H1 (cell line): ENCODE results near the gene ASCL5. TPM values are rescaled to one million over a fixed set of nuclear protein-coding genes. Genes with fewer than 3 reads are reported as not detected.

Experiments
- CTCF ChIA-PET: fragments of 300-600 bp; sonication (Branson Sonifier 250); formaldehyde crosslinking; loops from one replicate; lab custom pipeline; 2021; ENCODE audit not compliant: partially characterized antibody; lab: Charles Lee
- POLR2A ChIA-PET: fragments of 300-600 bp; sonication (Branson Sonifier 250); formaldehyde crosslinking; loops from one replicate; lab custom pipeline; 2021; ENCODE audit warnings: inconsistent platforms; ENCODE audit not compliant: partially characterized antibody; lab: Charles Lee
- DNase-seq, 2 experiments: peaks; one replicate each; pipeline versions ENCODE4 v3.0.0 to v3.0.0-alpha.2; 2010 to 2022; ENCODE audit warnings: low spot score in 2 of 2, low read depth in 1 of 2, mixed read lengths in 1 of 2
- FAIRE-seq: peaks from 2 replicates; lab custom pipeline; 2011; peaks lifted over from hg19 to GRCh38; lab: Jason Lieb, UNC
- H2AFZ ChIP-seq: 2 replicates; pipeline ENCODE4 v1.8.1; 2012; ENCODE audit warnings: low read length, inconsistent platforms
- H2AK5ac ChIP-seq: 2 replicates; pipeline ENCODE4 v1.6.1; 2013; ENCODE audit warnings: low read depth, low read length
- H2BK120ac ChIP-seq: replicated peaks from 2 replicates; pipeline ENCODE3; 2013; ENCODE audit warnings: low read depth, low read length, inconsistent platforms
- H2BK12ac ChIP-seq: 2 replicates; pipeline ENCODE4 v1.6.1; 2013; ENCODE audit warnings: low read depth, low read length
- H2BK15ac ChIP-seq: 2 replicates; pipeline ENCODE4 v1.6.1; 2013; ENCODE audit warnings: low read length
- H2BK20ac ChIP-seq: 2 replicates; pipeline ENCODE4 v1.6.1; 2013; ENCODE audit warnings: low read length
- H2BK5ac ChIP-seq: 2 replicates; pipeline ENCODE4 v1.6.1; 2013; ENCODE audit warnings: low read depth, low read length
- H3K14ac ChIP-seq: 2 replicates; pipeline ENCODE4 v1.6.1; 2013; ENCODE audit warnings: inconsistent platforms; ENCODE audit not compliant: insufficient read length
- H3K18ac ChIP-seq: 2 replicates; pipeline ENCODE4 v1.6.1; 2013; ENCODE audit warnings: low read length; ENCODE audit errors: extremely low read depth
- H3K23ac ChIP-seq: 2 replicates; pipeline ENCODE4 v1.6.1; 2013; ENCODE audit warnings: inconsistent platforms; ENCODE audit not compliant: insufficient read length
- H3K23me2 ChIP-seq: 2 replicates; pipeline ENCODE4 v1.6.1; 2013; ENCODE audit warnings: low read depth, low read length
- H3K27ac ChIP-seq: 2 replicates; pipeline ENCODE4 v1.6.1; 2011; ENCODE audit warnings: low read depth, low read length, inconsistent platforms
- H3K27me3 ChIP-seq, 4 experiments: replicated peaks in 1 of 4; 1 replicate in 1 of 4; 2 replicates in 3 of 4; pipeline versions ENCODE4 v1.6.1 to v1.8.1; 2011 to 2013; ENCODE audit warnings: low read length in 3 of 4, mild to moderate bottlenecking in 3 of 4, inconsistent platforms in 2 of 4, mixed read lengths in 2 of 4, moderate library complexity in 1 of 4; ENCODE audit not compliant: control insufficient read depth in 3 of 4, insufficient read depth in 3 of 4; ENCODE audit errors: extremely low read depth in 1 of 4
- H3K36me3 ChIP-seq, 4 experiments: 2 replicates each; pipeline versions ENCODE4 v1.6.1 to v1.8.1; 2011 to 2013; ENCODE audit warnings: mild to moderate bottlenecking in 4 of 4, low read length in 3 of 4, moderate library complexity in 2 of 4, control low read depth in 1 of 4, inconsistent platforms in 1 of 4; ENCODE audit not compliant: insufficient read depth in 4 of 4, control insufficient read depth in 2 of 4
- H3K4ac ChIP-seq: replicated peaks from 2 replicates; pipeline ENCODE3; 2013; ENCODE audit warnings: low read length, low read depth, mixed read lengths, inconsistent platforms; ENCODE audit not compliant: insufficient read length
- H3K4me1 ChIP-seq, 4 experiments: replicated peaks in 1 of 4; 1 replicate in 1 of 4; 2 replicates in 3 of 4; pipeline versions ENCODE4 v1.6.1 to v1.8.1; 2011 to 2013; ENCODE audit warnings: low read length in 3 of 4, inconsistent platforms in 2 of 4, mixed read lengths in 1 of 4; ENCODE audit not compliant: insufficient read depth in 4 of 4, control insufficient read depth in 3 of 4
- H3K4me2 ChIP-seq, 2 experiments: 2 replicates each; pipeline versions ENCODE4 v1.6.1 to v1.8.1; 2011 to 2013; ENCODE audit warnings: low read depth in 2 of 2, low read length in 2 of 2, control low read depth in 1 of 2, inconsistent platforms in 1 of 2, mild to moderate bottlenecking in 1 of 2; ENCODE audit not compliant: insufficient read depth in 1 of 2
- H3K4me3 ChIP-seq, 4 experiments: fragments of 200-600, 300-600 bp in 1 of 4; sonication (generic), shearing (Covaris generic), sonication (Bioruptor Twin) in 1 of 4; 2 replicates each; pipeline versions ENCODE4 v1.5.1 to v1.8.1; 2011 to 2016; ENCODE audit warnings: low read length in 4 of 4, low read depth in 3 of 4, control low read depth in 2 of 4, inconsistent platforms in 2 of 4, mild to moderate bottlenecking in 2 of 4, mixed read lengths in 1 of 4, moderate library complexity in 1 of 4; ENCODE audit not compliant: insufficient read depth in 2 of 4; ENCODE audit errors: extremely low read depth in 1 of 4
- H3K56ac ChIP-seq: replicated peaks from 2 replicates; pipeline ENCODE3; 2013; ENCODE audit warnings: low read depth, mild to moderate bottlenecking, mixed read lengths, low read length, inconsistent platforms; ENCODE audit not compliant: insufficient read length
- H3K79me1 ChIP-seq: 2 replicates; pipeline ENCODE4 v1.6.1; 2013; ENCODE audit warnings: low read depth, low read length, control low read depth
- H3K79me2 ChIP-seq, 2 experiments: 2 replicates each; pipeline versions ENCODE4 v1.6.1 to v1.8.1; 2012 to 2013; ENCODE audit warnings: low read length in 2 of 2, mild to moderate bottlenecking in 2 of 2, inconsistent platforms in 1 of 2; ENCODE audit not compliant: insufficient read depth in 2 of 2, control insufficient read depth in 1 of 2
- H3K9ac ChIP-seq, 4 experiments: replicated peaks in 1 of 4; 1 replicate in 1 of 4; 2 replicates in 3 of 4; pipeline versions ENCODE4 v1.6.1 to v1.8.1; 2011 to 2013; ENCODE audit warnings: low read depth in 3 of 4, low read length in 3 of 4, control low read depth in 2 of 4, mild to moderate bottlenecking in 2 of 4, moderate library complexity in 2 of 4, inconsistent platforms in 1 of 4; ENCODE audit errors: extremely low read depth in 1 of 4
- H3K9me3 ChIP-seq, 2 experiments: 2 replicates each; pipeline versions ENCODE4 v1.6.1 to v1.8.1; 2012 to 2013; ENCODE audit warnings: mild to moderate bottlenecking in 2 of 2, moderate library complexity in 2 of 2, control low read depth in 1 of 2, inconsistent platforms in 1 of 2, low read depth in 1 of 2, low read length in 1 of 2, mixed read lengths in 1 of 2; ENCODE audit not compliant: insufficient read depth in 2 of 2
- H4K20me1 ChIP-seq, 2 experiments: replicated peaks in 1 of 2; 2 replicates each; pipeline versions ENCODE3 to v1.8.1; 2011 to 2013; ENCODE audit warnings: inconsistent platforms in 2 of 2, low read length in 2 of 2, mild to moderate bottlenecking in 1 of 2; ENCODE audit not compliant: insufficient read depth in 2 of 2, control insufficient read depth in 1 of 2
- H4K5ac ChIP-seq: 2 replicates; pipeline ENCODE4 v1.6.1; 2013; ENCODE audit warnings: low read length, low read depth, mixed read lengths, inconsistent platforms; ENCODE audit not compliant: insufficient read length
- H4K8ac ChIP-seq: 2 replicates; pipeline ENCODE4 v1.8.0; 2013; ENCODE audit warnings: mild to moderate bottlenecking, moderate library complexity, low read length, inconsistent platforms; ENCODE audit not compliant: insufficient read depth; ENCODE audit errors: extremely low read depth
- H4K91ac ChIP-seq: replicated peaks from 2 replicates; pipeline ENCODE3; 2013; ENCODE audit warnings: low read length, mixed read lengths, inconsistent platforms; ENCODE audit not compliant: insufficient read length
- CTCF ChIP-seq, 3 experiments: IDR thresholded peaks; 1 replicate in 2 of 3; 2 replicates in 1 of 3; pipeline versions ENCODE4 v1.5.1 to v1.6.1; 2011; ENCODE audit warnings: low read length in 3 of 3, mild to moderate bottlenecking in 3 of 3, inconsistent platforms in 2 of 3, low read depth in 1 of 3, moderate library complexity in 1 of 3; ENCODE audit not compliant: insufficient read depth in 1 of 3; ENCODE audit errors: control extremely low read depth in 1 of 3
- E2F6 ChIP-seq: IDR thresholded peaks from 2 replicates; pipeline ENCODE4 v1.6.1; 2012; ENCODE audit warnings: inconsistent platforms
- WGBS, 2 experiments: shearing (Covaris generic) in 1 of 2; methylation state at CpG; one replicate each; pipeline versions ENCODE4 v1.1.6 to v1.1.7; 2013 to 2015; ENCODE audit warnings: low lambda C conversion rate in 2 of 2, mixed read lengths in 2 of 2, inconsistent platforms in 1 of 2, low coverage in 1 of 2, missing lambda C conversion rate in 1 of 2; ENCODE audit not compliant: insufficient replicate concordance in 2 of 2, insufficient coverage in 1 of 2, insufficient read length in 1 of 2; ENCODE audit errors: extremely low coverage in 1 of 2, missing lambda C conversion rate in 1 of 2; 5-methylcytosine and 5-hydroxymethylcytosine counted together
- polyA plus RNA-seq, 7 experiments: library from polyadenylated mRNA; depleted of rRNA in 3 of 7; stranded (reverse) in 5 of 7; unstranded in 2 of 7; fragments of >200 nt in 5 of 7; fragments of 200-250 nt in 2 of 7; gene quantifications; 1 replicate in 5 of 7; 2 replicates in 1 of 7; 4 replicates in 1 of 7; pipeline versions ENCODE4 v1.2.1 to v1.2.3, GENCODE V29; 2011 to 2013; ENCODE audit warnings: missing spikeins in 2 of 7, mixed read lengths in 2 of 7
- total RNA-seq: library from RNA; stranded (reverse); fragmentation: NEBNext Ultra II Directional; extraction: Animal tissue kit (Norgen Biotek cat#: 25700); gene quantifications from 2 replicates; pipeline ENCODE4 v1.2.1, GENCODE V29; 2021

The ASCL5 gene
- total and polyA plus RNA-seq, 2 of the 8 experiments (the other 6 are each of a cell fraction or from before 2014, with no cell fraction given): 0.29 to 0.41 TPM

- DNase-seq: no peak
- WGBS, 2 experiments: 84% methylated on average over 2 of the region's 2 CpGs; no CpG with 5 or more reads in 1 of the 2 experiments
- Histone ChIP-seq H2BK20ac (no peak overlapping the region), H3K79me2 (no peaks in the 10 kb centered on the region), H3K18ac (no peak overlapping the region), H2AK5ac (no peak overlapping the region), H3K4me1 (peaks cover 0 to 3% (median 0%) of the 10 kb centered on the region in 4 experiments; a peak in 1 of 7 replicates), H3K56ac (no peak overlapping the region), H3K4me2 (no peak overlapping the region), H3K27ac (no peak overlapping the region), H2BK15ac (no peak overlapping the region), H3K14ac (no peak overlapping the region), H2BK12ac (no peak overlapping the region), H2BK120ac (no peak overlapping the region), H3K9me3 (no peaks in the 10 kb centered on the region), H3K4me3 (no peak overlapping the region), H3K4ac (no peak overlapping the region), H4K8ac (no peak overlapping the region), H4K20me1 (no peaks in the 10 kb centered on the region), H3K9ac (no peak overlapping the region), H3K36me3 (no peaks in the 10 kb centered on the region), H3K79me1 (no peaks in the 10 kb centered on the region), H4K5ac (no peak overlapping the region), H4K91ac (no peak overlapping the region), H3K27me3 (0 out of 7 replicates have a peak, but pooled peaks cover 0 to 1% (median 0%) of the 10 kb centered on the region in 4 experiments), H2BK5ac (no peak overlapping the region), H3K23me2 (no peaks in the 10 kb centered on the region), H2AFZ (no peak overlapping the region), H3K23ac (no peak overlapping the region)
- no peak for FAIRE-seq
- POLR2A ChIA-PET: no interaction called here
- CTCF ChIA-PET: interaction anchor here (0.7 to 9.1 kb wide), 7 partner anchors 9 to 487 kb away, joined by 3 to 92 read pairs (median 6); no protein-coding TSS in a partner anchor
- TF ChIP-seq E2F6: no peak
- no peak for TF ChIP-seq CTCF (IDR thresholded peaks at IDR 0.05; ENCODE audit: control extremely low read depth in 1 of 3, insufficient read depth in 1 of 3, low read depth in 1 of 3, low read length in 3 of 3)
Measured at GRCh38 chr1:201095581-201095980, 31.4 kb downstream of the ASCL5 start.
